GM19455 (cell line): Measurements from ENCODE around the gene MMP24OS.
"Not testable (repeated sequence)": the region's sequence is repeated elsewhere in the genome, so short reads cannot be mapped to it uniquely, and the experiment has no call there.

Experiments used
- ATAC-seq: cut with Tn5 transposase; IDR thresholded peaks from one replicate; pipeline ENCODE4 v1.9.1; 2021; ENCODE audit not compliant: unreplicated experiment

Gene MMP24OS

GRCh38 chr20:35252598-35252997 lies 25.3 kb downstream of the MMP24OS start:
- not testable (repeated sequence) for ATAC-seq

GRCh38 chr20:35252037-35252461 lies 25.9 kb downstream of the MMP24OS start:
- ATAC-seq, result no peak

- ATAC-seq, result no peak
Observed at GRCh38 chr20:35251613-35251940, 26.3 kb downstream of the MMP24OS start.

GRCh38 chr20:35248641-35249475 lies 29.1 kb downstream of the MMP24OS start:
- ATAC-seq, result no peak

GRCh38 chr20:35246723-35247122 lies 31.2 kb downstream of the MMP24OS start:
- no peak for ATAC-seq

- no peak for ATAC-seq
Observed at GRCh38 chr20:35243986-35244385, 33.9 kb downstream of the MMP24OS start.

- ATAC-seq, result no peak
Observed at GRCh38 chr20:35243317-35243716, 34.6 kb downstream of the MMP24OS start.

GRCh38 chr20:35240811-35241293 lies 37.1 kb downstream of the MMP24OS start:
- ATAC-seq, result no peak

GRCh38 chr20:35240083-35240810 lies 37.7 kb downstream of the MMP24OS start:
- no peak for ATAC-seq

- no peak for ATAC-seq
Observed at GRCh38 chr20:35238735-35239134, 39.2 kb downstream of the MMP24OS start.

- no peak for ATAC-seq
Observed at GRCh38 chr20:35238170-35238569, 39.8 kb downstream of the MMP24OS start.

- ATAC-seq, result no peak
Observed at GRCh38 chr20:35237486-35237885, 40.4 kb downstream of the MMP24OS start.

GRCh38 chr20:35235881-35236280 lies 42.0 kb downstream of the MMP24OS start:
- no peak for ATAC-seq

- ATAC-seq, result no peak
Observed at GRCh38 chr20:35232575-35232974, 45.3 kb downstream of the MMP24OS start.

- no peak for ATAC-seq
Observed at GRCh38 chr20:35226884-35227681, 50.8 kb downstream of the MMP24OS start.
